Fibroblast of skin of back (primary cell): Measurements from ENCODE around the gene PGAM5.
A peak's percentile ranks its signal among the peaks of the same experiment; 100 is the strongest.

Experiments
- DNase-seq: peaks from one replicate; pipeline ENCODE4 v3.0.0-alpha.2; 2013

PGAM5 gene

GRCh38 chr12:132723015-132723763, 12.5 kb downstream of the PGAM5 start:
- DNase-seq: no peak

GRCh38 chr12:132723764-132724140, 13.1 kb downstream of the PGAM5 start:
- DNase-seq: no peak

- DNase-seq: no peak
These were observed 14.0 kb downstream of the PGAM5 start for GRCh38 chr12:132724506-132725241.

- no peak for DNase-seq
These were observed 15.7 kb downstream of the PGAM5 start for GRCh38 chr12:132726386-132726785.

DNA sequence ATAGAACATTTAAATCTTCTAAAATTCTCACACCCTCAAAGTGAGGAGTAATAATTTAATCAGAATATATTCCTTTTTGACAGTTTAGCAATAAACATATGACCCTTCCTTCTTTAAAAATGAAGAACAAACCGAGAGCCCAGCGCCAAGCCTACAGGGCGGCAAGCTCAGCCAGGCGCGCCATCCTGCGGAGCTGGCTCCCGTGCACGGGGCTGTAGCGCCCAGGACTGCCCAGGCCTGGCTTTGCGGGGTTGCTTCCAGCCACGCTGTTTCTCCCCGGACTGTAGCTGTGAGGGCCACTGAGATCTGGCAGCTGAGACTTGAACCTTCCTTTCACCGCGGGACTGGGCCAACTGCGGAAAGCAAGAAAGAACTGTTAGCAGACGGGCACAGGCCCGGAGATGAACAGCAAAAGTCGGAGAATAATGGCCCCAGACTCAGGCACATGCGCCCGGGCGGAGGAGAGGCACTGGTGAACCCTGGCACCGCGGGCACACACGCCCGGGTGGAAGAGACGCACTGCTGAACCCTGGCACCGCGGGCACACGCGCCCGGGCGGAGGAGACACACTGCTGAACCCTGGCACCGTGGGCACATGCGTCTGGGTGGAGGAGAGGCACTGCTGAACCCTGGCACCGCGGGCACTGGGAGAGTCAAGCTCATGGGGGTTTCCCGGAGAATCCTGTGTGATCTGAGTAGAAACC, 16.6 kb downstream of the PGAM5 start:
- DNase-seq: no peak

DNA sequence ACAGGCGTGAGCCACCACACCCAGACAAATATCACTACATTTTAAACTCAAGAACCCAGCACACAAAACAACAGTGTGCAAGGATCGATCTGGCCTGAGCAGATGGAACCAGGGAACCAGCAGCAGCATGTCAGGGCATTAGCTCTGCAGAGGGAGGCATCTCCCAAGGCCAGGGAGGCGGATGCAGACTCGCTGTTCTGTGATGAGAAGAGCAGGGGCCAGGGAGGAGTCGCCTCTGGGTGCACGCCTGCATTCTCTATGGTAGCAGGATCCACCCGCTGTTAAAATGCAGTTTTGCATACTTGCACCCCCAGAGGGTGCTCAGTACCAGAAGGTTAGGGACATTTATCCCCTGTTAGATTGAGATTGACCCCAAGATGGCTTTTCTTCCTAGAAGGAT, 17.9 kb downstream of the PGAM5 start:
- no peak for DNase-seq

- DNase-seq: peak; percentile 20
These were observed 19.1 kb downstream of the PGAM5 start for GRCh38 chr12:132729541-132730320.

- no peak for DNase-seq
These were observed 19.7 kb downstream of the PGAM5 start for GRCh38 chr12:132730353-132730752.

DNA sequence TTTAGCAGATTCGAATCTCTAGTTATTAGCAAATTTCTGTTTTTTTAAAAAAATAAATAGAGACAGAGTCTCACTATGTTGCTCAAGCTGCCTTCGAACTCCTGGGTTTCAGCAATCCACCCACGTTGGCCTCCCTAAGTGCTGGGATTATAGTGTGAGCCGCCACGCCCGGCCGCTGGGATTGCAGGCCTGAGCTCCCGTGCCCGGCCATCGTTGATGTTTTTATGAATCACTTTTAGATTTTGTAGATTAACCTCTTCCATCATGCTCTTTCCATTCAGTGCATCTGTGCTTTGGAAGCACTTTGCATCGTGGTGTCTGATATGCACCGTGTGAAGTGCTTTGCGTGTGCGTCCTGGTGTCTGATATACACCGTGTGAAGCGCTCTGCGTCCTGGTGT, 20.9 kb downstream of the PGAM5 start:
- DNase-seq: no peak

DNA sequence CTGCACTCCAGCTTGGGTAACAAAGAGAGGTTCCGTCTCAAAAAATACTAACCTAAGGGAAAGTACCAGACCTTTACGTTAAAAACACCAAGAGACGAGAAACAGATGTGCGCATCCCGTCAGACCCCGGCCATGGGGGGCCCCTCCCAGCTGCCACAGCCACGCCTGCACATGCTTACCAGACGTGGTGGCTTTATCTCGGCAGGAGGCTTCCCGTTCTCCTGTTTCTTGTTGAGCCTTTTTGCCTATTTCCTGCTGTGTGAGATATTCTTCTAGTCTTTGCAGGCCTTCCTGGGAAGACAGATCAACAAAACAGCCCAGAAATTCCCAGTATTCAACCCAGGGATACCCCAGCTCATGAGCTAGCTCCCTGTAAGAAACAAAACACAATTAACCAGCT, 23.6 kb downstream of the PGAM5 start:
- DNase-seq: peak; percentile 64

- DNase-seq: no peak
These were observed 24.9 kb downstream of the PGAM5 start for GRCh38 chr12:132735496-132735895.

- no peak for DNase-seq
These were observed 25.7 kb downstream of the PGAM5 start for GRCh38 chr12:132736378-132736777.

GRCh38 chr12:132736913-132737312, 26.3 kb downstream of the PGAM5 start:
- no peak for DNase-seq

DNA sequence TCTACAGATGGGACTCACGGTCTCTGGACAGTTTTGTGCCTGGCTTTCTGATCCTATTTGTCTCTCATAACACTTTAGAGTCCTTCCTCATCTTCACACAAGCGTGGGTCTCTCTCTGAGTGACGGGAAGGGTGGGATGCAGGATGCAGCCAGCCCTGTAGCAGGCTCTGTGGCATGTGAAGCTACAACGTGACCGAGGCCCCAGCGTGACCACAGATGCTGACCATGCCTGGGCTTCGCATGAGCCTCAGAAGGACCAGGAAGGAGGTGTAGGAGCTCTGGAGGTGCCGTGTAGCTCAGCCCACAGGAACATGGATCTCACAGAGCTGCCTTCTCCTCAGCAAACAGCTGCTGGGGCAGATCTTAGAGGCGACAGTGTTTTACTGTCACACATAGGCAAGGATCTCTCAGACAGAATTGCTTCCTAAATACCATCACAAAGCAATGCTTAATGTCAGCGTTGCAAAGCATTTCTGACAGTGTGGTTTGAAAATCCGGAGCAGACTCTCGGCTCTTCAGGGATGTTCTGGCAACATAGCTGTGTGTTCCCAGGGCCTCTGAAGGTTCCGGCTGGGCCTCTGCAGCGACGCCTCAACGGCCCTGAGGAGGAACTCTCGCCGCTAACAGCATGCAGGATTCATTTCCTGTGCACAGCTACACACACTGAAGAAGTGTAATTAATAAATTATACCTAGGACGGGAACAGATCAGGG, 29.1 kb downstream of the PGAM5 start:
- no peak for DNase-seq

- DNase-seq: no peak
These were observed 29.6 kb downstream of the PGAM5 start for GRCh38 chr12:132740313-132740646.

GRCh38 chr12:132740652-132741051, 30.0 kb downstream of the PGAM5 start:
- DNase-seq: no peak

- DNase-seq: no peak
These were observed 31.0 kb downstream of the PGAM5 start for GRCh38 chr12:132741620-132742019.

DNA sequence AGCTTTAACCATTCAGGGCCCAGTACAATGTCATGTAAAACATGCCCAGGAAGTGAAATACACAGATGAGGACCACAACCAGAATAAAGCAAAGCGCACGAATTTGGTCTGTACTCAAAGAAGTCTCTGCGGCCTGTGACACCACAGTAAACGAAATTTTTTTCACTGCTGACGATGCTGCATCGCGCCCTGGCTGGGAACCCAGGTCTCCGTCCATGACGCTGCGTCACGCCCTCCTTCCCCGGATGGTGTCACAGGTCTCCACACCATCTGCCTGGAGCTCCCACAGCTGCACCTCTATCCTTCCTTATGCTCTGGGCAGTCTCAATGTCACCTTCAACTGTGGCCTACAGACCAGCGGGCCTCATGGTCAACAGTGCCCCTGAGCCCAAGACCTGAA, 33.2 kb downstream of the PGAM5 start:
- no peak for DNase-seq

GRCh38 chr12:132746613-132747012, 36.0 kb downstream of the PGAM5 start:
- no peak for DNase-seq

DNA sequence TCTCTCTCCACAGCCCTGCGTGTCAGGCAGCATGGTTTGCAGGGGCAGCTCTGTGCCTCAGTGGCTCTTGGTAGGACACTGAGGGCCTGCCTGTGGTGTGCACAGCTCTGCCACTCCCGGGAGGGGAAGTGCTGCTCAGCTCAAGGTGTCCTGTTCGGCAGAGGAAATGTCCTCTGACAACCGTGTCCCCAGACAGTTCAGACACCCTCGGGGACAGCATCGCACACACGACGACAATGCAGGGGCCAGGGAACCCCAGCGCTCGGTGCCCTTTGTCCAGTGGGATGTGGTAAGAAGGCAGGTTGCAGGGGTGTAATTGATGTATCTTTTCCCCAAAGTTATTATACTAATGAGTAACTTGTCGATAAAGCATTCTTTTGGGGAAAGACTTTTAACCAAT, 36.8 kb downstream of the PGAM5 start:
- no peak for DNase-seq

DNA sequence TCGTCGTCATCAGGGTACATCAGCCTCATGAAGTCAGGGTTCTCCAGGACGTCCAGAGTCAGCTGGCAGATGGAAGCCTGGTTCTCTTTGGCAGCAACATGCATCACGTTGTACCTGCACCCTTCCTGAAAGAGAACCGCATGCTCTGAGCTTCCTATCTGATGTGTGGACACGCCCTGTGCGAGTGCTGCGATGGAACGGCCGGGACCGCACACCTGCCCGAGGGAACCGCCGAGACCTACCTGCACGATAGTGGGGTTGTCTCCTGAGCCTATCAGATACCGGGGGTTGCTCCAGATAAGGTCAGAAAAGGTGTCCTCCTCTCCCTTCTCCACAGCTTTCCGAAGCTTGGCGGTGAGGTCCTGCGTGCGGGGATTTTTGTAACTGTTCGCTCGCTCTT, 37.3 kb downstream of the PGAM5 start:
- DNase-seq: no peak

- DNase-seq: no peak
These were observed 37.7 kb downstream of the PGAM5 start for GRCh38 chr12:132748319-132748718.
